Fibroblast of upper back skin (primary cell): ENCODE data around the gene GSC2.
A peak's percentile ranks its signal among the peaks of the same experiment; 100 is the strongest.

ENCODE experiments used
- DNase-seq: peaks from one replicate; pipeline ENCODE4 v3.0.0-alpha.2; 2013

GSC2 gene

GRCh38 chr22:19131685-19132015 lies 18.4 kb downstream of the GSC2 start:
- no peak for DNase-seq

GRCh38 chr22:19130959-19131684 lies 19.0 kb downstream of the GSC2 start, which contains the start of gene TSSK2:
TSS of gene TSSK2 (plus strand) at chr22:19131308. CDS start at chr22:19131400, 92 bp downstream.
- no peak for DNase-seq

GRCh38 chr22:19129871-19130270 lies 20.2 kb downstream of the GSC2 start:
- DNase-seq = no peak

- DNase-seq = no peak
These were observed 21.0 kb downstream of the GSC2 start for GRCh38 chr22:19128946-19129727.

- DNase-seq = no peak
These were observed 22.1 kb downstream of the GSC2 start for GRCh38 chr22:19128009-19128401.

- no peak for DNase-seq
These were observed 22.6 kb downstream of the GSC2 start for GRCh38 chr22:19127329-19128008.

- DNase-seq = no peak
These were observed 23.5 kb downstream of the GSC2 start for GRCh38 chr22:19126309-19127273.

- no peak for DNase-seq
These were observed 24.4 kb downstream of the GSC2 start for GRCh38 chr22:19125474-19126308.

- no peak for DNase-seq
These were observed 25.1 kb downstream of the GSC2 start for GRCh38 chr22:19125011-19125410.

GRCh38 chr22:19124377-19124776 lies 25.7 kb downstream of the GSC2 start:
- DNase-seq = no peak

- DNase-seq = no peak
These were observed 26.2 kb downstream of the GSC2 start for GRCh38 chr22:19123936-19124335.

GRCh38 chr22:19122752-19123492 lies 27.2 kb downstream of the GSC2 start:
- DNase-seq = no peak

GRCh38 chr22:19122143-19122751 lies 27.8 kb downstream of the GSC2 start, which contains the start of gene DGCR2:
TSS of gene DGCR2 (minus strand) at chr22:19122412. CDS start at chr22:19122206, 206 bp downstream.
- DNase-seq = peak; percentile 96

GRCh38 chr22:19121631-19122142 lies 28.4 kb downstream of the GSC2 start:
- no peak for DNase-seq

GRCh38 chr22:19120829-19121630 lies 29.1 kb downstream of the GSC2 start:
- peak; percentile 13 for DNase-seq

GRCh38 chr22:19119949-19120348 lies 30.1 kb downstream of the GSC2 start:
- no peak for DNase-seq

GRCh38 chr22:19118329-19118880 lies 31.7 kb downstream of the GSC2 start:
- no peak for DNase-seq

GRCh38 chr22:19117111-19117512 lies 33.0 kb downstream of the GSC2 start:
- no peak for DNase-seq

- no peak for DNase-seq
These were observed 34.5 kb downstream of the GSC2 start for GRCh38 chr22:19115628-19116027.
